PC-9 (cell line): ENCODE data around the gene FAXC.

Experiments used
- EZH2 ChIP-seq: fragments of 200-600 bp; sonication (generic); IDR thresholded peaks from 2 replicates; pipeline ENCODE4 v1.8.0; 2017; ENCODE audit warnings: antibody characterized with exemption, low read depth
- TF ChIP-seq, protein P1 (sequence below): fragments of 200-600 bp; sonication (generic); conservative IDR thresholded peaks from 2 replicates; pipeline ENCODE4 v1.6.1; 2017; ENCODE audit warnings: mixed run types, antibody characterized with exemption, mild to moderate bottlenecking, moderate library complexity

DNA sequence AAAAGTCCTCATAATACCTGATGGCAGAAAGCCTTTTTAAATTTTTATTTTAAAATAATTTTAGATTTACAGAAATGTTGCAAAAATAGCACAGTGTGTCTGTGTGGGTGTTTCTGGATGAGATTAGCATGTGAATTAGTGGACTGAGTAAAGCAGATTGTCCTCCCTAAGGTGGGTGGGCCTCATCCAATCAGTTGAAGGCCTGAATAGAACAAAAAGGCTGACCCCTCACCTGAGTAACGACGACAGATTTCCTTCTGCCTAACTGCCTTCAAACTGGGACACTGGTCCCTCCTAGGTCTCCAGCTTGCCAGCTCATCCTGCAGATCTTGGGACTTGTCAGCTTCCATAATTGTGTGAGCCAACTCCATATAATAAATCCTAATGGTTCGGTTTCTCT, 54.2 kb downstream of the FAXC start:
- TF ChIP-seq, protein P1, sequence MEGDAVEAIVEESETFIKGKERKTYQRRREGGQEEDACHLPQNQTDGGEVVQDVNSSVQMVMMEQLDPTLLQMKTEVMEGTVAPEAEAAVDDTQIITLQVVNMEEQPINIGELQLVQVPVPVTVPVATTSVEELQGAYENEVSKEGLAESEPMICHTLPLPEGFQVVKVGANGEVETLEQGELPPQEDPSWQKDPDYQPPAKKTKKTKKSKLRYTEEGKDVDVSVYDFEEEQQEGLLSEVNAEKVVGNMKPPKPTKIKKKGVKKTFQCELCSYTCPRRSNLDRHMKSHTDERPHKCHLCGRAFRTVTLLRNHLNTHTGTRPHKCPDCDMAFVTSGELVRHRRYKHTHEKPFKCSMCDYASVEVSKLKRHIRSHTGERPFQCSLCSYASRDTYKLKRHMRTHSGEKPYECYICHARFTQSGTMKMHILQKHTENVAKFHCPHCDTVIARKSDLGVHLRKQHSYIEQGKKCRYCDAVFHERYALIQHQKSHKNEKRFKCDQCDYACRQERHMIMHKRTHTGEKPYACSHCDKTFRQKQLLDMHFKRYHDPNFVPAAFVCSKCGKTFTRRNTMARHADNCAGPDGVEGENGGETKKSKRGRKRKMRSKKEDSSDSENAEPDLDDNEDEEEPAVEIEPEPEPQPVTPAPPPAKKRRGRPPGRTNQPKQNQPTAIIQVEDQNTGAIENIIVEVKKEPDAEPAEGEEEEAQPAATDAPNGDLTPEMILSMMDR: no peak
- TF ChIP-seq EZH2: no peak
